ENCODE data around the gene VPS33A. TPM values are rescaled to one million over a fixed set of nuclear protein-coding genes. Genes with fewer than 3 reads are reported as not detected.

Gene VPS33A
- total and polyA plus RNA-seq, 2 donors (not counting 3 experiments of a cell fraction or from before 2014, with no cell fraction given) = 12.1 to 23.1 TPM

DNA sequence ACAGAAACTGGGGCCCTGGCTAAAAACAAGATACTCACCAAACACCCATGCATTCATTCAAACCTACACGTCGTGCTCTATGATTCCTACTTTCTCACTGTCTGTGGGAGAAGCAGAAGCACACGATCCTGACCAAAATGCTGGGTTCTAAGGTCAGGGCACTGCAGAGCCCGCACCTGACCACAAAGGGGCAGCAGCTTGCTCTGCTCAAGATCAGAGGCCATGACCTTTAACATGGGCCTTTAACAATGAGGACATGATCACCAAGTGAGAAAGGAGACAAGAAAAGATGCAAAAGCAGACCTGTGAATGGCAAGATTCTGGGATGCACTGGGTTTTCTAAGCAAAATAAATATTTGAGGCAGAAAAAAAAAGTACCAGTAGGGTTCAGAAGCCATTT is 40.1 kb upstream of the VPS33A start:
- H3K4me2 ChIP-seq (ENCODE audit: insufficient read depth, low read length) = no peak overlapping the region
- H3K79me2 ChIP-seq (ENCODE audit: control insufficient read depth, insufficient read depth, low read length) = no peaks in the 10 kb centered on the region
- H3K9me1 ChIP-seq (replicated peaks; ENCODE audit: control insufficient read depth, extremely low read depth, insufficient read depth, low read length) = no peaks in the 10 kb centered on the region
- ChIA-PET CTCF (interaction anchor here (0.6 to 1.2 kb wide), 2 partner anchors 10 to 165 kb away, joined by 3 read pairs; no protein-coding TSS in a partner anchor), POLR2A (no interaction called here)
- dilution Hi-C loops (cut with MboI; ENCODE audit: extremely low pct_ligation_motif_present, low sequenced_read_pairs) = no loop called here
- no peaks in the 10 kb centered on the region for H3K4me1 ChIP-seq (ENCODE audit: control insufficient read depth, extremely low read depth, insufficient read depth, low read length)
- TF ChIP-seq GATA2 (IDR thresholded peaks at IDR 0.05; ENCODE audit: insufficient read depth, insufficient read length, low read depth, low read length) = no peak
- TF ChIP-seq POLR2AphosphoS5 (IDR thresholded peaks at IDR 0.05; ENCODE audit: insufficient read depth, low read depth, low read length) = no peak
- no peak for TF ChIP-seq EZH2 (IDR thresholded peaks at IDR 0.05; ENCODE audit: borderline replicate concordance, low read depth, low read length, severe bottlenecking)
- no peak for TF ChIP-seq JUN (IDR thresholded peaks at IDR 0.05; ENCODE audit: borderline replicate concordance, insufficient read depth, insufficient read length, low read depth)
- no peak for TF ChIP-seq MYC (IDR thresholded peaks at IDR 0.05; ENCODE audit: low read depth, low read length)
- no peak for TF ChIP-seq FOS (IDR thresholded peaks at IDR 0.05; ENCODE audit: borderline replicate concordance, insufficient read depth, low read length)
- TF ChIP-seq POLR2A (IDR thresholded peaks at IDR 0.05; ENCODE audit: low read depth, low read length) = no peak
- TF ChIP-seq, protein P1, sequence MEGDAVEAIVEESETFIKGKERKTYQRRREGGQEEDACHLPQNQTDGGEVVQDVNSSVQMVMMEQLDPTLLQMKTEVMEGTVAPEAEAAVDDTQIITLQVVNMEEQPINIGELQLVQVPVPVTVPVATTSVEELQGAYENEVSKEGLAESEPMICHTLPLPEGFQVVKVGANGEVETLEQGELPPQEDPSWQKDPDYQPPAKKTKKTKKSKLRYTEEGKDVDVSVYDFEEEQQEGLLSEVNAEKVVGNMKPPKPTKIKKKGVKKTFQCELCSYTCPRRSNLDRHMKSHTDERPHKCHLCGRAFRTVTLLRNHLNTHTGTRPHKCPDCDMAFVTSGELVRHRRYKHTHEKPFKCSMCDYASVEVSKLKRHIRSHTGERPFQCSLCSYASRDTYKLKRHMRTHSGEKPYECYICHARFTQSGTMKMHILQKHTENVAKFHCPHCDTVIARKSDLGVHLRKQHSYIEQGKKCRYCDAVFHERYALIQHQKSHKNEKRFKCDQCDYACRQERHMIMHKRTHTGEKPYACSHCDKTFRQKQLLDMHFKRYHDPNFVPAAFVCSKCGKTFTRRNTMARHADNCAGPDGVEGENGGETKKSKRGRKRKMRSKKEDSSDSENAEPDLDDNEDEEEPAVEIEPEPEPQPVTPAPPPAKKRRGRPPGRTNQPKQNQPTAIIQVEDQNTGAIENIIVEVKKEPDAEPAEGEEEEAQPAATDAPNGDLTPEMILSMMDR (IDR thresholded peaks at IDR 0.05; ENCODE audit: extremely low read depth in 1 of 2, insufficient read depth in 1 of 2, low read depth in 1 of 2, low read length in 2 of 2) = no peak
- TF ChIP-seq, protein P2, sequence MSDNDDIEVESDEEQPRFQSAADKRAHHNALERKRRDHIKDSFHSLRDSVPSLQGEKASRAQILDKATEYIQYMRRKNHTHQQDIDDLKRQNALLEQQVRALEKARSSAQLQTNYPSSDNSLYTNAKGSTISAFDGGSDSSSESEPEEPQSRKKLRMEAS (IDR thresholded peaks at IDR 0.05; ENCODE audit: insufficient read depth, insufficient read length) = no peak
- no peak overlapping the region for H3K9ac ChIP-seq (replicated peaks; ENCODE audit: extremely low read depth, insufficient read depth, low read length)
- no peaks in the 10 kb centered on the region for H3K27me3 ChIP-seq (ENCODE audit: control insufficient read depth in 2 of 2, insufficient read depth in 2 of 2, low read length in 2 of 2)
- no peaks in the 10 kb centered on the region for H3K9me3 ChIP-seq (replicated peaks; ENCODE audit: control insufficient read depth, insufficient read depth, low read length)
- intact Hi-C loops (cut with micrococcal nuclease) = no loop called here
- DNase-seq (ENCODE audit: low read depth, low spot score) = no peak
- H3K36me3 ChIP-seq (ENCODE audit: control insufficient read depth in 2 of 2, extremely low read depth in 1 of 2, insufficient read depth in 2 of 2, low read length in 2 of 2) = peaks cover 11 to 27% of the 10 kb centered on the region in 2 experiments
- H4K20me1 ChIP-seq (replicated peaks; ENCODE audit: control insufficient read depth, extremely low read depth, insufficient read depth, low read length) = no peaks in the 10 kb centered on the region
- no peak overlapping the region for H3K27ac ChIP-seq (ENCODE audit: insufficient read depth, low read depth, low read length)
- H3K4me3 ChIP-seq (replicated peaks in 1 of 3; ENCODE audit: insufficient read depth in 1 of 3, low read depth in 1 of 3, low read length in 3 of 3) = no peak overlapping the region
- no peak for FAIRE-seq
- H2AFZ ChIP-seq (ENCODE audit: low read depth, low read length) = no peak overlapping the region
- BruUV-seq (replicated peaks) = no TSS peak
